ENCODE results near the gene CPSF6. TPM values are rescaled to one million over a fixed set of nuclear protein-coding genes. Genes with fewer than 3 reads are reported as not detected.

The CPSF6 gene
- total and polyA plus RNA-seq, 11 donors, result 13.4 to 34.8 (median 29.9) TPM

DNA sequence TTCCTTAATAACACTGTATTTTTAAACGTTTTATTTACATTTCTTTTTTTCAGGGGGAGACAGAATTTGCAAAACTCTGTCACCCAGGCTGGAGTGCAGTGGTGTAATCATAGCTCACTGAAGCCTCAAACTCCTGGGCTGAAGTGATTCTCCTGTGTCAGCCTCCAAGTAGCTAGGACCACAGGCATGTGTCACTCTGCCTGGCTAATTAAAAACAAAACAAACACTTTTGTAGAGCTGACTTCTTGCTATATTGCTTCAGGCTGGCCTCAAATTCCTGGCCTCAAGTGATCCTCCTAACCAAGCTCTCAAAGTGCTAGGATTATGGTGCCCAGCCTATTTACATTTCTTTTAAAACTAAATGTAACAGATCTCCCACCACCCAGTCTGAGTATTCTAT, 12.7 kb downstream of the CPSF6 start:
- DNase-seq (no peak), ATAC-seq (no peak)
- 29 to 33% (median 31%) methylated on average over 1 of the region's 1 CpG for WGBS, 4 donors
- Histone ChIP-seq H3K27me3 (no peaks in the 10 kb centered on the region), H3K4me1 (peaks cover 0 to 48% (median 28%) of the 10 kb centered on the region in 12 donors), H3K27ac (no peak overlapping the region), H3K36me3 (peaks cover 0 to 37% (median 24%) of the 10 kb centered on the region in 9 donors), H3K9me3 (no peaks in the 10 kb centered on the region), H3K4me3 (no peak overlapping the region)
- TF ChIP-seq, protein P1, sequence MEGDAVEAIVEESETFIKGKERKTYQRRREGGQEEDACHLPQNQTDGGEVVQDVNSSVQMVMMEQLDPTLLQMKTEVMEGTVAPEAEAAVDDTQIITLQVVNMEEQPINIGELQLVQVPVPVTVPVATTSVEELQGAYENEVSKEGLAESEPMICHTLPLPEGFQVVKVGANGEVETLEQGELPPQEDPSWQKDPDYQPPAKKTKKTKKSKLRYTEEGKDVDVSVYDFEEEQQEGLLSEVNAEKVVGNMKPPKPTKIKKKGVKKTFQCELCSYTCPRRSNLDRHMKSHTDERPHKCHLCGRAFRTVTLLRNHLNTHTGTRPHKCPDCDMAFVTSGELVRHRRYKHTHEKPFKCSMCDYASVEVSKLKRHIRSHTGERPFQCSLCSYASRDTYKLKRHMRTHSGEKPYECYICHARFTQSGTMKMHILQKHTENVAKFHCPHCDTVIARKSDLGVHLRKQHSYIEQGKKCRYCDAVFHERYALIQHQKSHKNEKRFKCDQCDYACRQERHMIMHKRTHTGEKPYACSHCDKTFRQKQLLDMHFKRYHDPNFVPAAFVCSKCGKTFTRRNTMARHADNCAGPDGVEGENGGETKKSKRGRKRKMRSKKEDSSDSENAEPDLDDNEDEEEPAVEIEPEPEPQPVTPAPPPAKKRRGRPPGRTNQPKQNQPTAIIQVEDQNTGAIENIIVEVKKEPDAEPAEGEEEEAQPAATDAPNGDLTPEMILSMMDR (IDR thresholded peaks at IDR 0.05), result no peak
- TF ChIP-seq POLR2A (IDR thresholded peaks at IDR 0.05), result no peak
- intact Hi-C loops (cut with DNase I), result loop anchor here in 6 of 10 donors (2.0 to 10.0 kb wide), 4 partner anchors 95 to 387 kb away; no protein-coding TSS in a partner anchor

DNA sequence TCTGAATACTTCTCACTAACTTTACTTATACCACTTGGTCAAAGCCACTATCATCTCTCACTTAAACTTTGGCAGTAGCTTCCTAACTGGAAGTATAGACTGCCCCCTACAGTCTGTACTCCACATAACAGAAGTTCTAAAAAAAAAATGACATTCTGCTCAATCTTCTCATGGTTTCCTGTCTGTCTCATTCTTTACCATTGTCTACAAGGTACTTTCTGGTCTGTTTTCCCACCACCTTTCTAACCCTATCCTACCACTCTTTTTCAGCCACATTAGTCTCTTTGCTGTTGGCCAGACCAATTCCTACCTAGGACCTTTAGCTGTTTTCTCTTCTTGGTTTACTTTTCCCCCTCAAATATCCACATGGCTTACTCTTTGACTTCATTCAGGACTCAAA, 14.7 kb downstream of the CPSF6 start:
- Histone ChIP-seq H3K27ac (no peak overlapping the region), H3K9me3 (no peaks in the 10 kb centered on the region), H3K4me1 (peaks cover 0 to 45% (median 12%) of the 10 kb centered on the region in 12 donors), H3K36me3 (peaks cover 0 to 57% (median 43%) of the 10 kb centered on the region in 9 donors), H3K4me3 (no peak overlapping the region), H3K27me3 (no peaks in the 10 kb centered on the region)
- intact Hi-C loops (cut with DNase I), result loop anchor here in 9 of 10 donors (1.0 to 10.0 kb wide), 6 partner anchors 96 to 389 kb away; no protein-coding TSS in a partner anchor
- TF ChIP-seq, protein P1 (IDR thresholded peaks at IDR 0.05), result peak; percentile 58 to 77 (median 66)
- no peak for TF ChIP-seq POLR2A (IDR thresholded peaks at IDR 0.05)
- ATAC-seq, result peak; percentile 42 to 57 (median 48)
- DNase-seq, result no peak

DNA sequence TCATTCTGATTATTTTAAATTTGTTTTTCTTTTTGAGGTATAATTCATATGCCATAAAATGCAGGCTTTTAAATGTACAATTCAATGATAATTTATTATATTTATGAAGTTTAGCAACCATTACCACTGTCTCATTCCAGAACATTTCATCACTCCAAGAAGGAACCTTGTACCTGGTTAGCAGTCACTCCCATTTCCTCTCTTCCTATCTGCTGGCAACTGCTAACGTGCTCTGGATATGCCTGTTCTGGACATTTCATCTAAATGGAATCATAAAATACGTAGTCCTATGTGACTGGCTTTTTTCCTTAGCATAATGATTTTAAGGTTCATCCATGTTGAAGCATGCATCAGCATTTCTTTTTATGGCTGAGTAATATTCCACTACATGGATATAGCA, 15.5 kb downstream of the CPSF6 start:
- Histone ChIP-seq H3K36me3 (peaks cover 3 to 65% (median 51%) of the 10 kb centered on the region in 9 donors), H3K27ac (no peak overlapping the region), H3K9me3 (no peaks in the 10 kb centered on the region), H3K4me3 (no peak overlapping the region), H3K27me3 (no peaks in the 10 kb centered on the region), H3K4me1 (peaks cover 0 to 37% (median 8%) of the 10 kb centered on the region in 12 donors)
- no peak for ATAC-seq
- intact Hi-C loops (cut with DNase I), result loop anchor here in 9 of 10 donors (1.0 to 10.0 kb wide), 6 partner anchors 97 to 390 kb away; no protein-coding TSS in a partner anchor
- TF ChIP-seq, protein P1 (IDR thresholded peaks at IDR 0.05), result no peak
- TF ChIP-seq POLR2A (IDR thresholded peaks at IDR 0.05), result no peak
- WGBS, 4 donors, result 72 to 85% (median 77%) methylated on average over 2 of the region's 2 CpGs
- no peak for DNase-seq

DNA sequence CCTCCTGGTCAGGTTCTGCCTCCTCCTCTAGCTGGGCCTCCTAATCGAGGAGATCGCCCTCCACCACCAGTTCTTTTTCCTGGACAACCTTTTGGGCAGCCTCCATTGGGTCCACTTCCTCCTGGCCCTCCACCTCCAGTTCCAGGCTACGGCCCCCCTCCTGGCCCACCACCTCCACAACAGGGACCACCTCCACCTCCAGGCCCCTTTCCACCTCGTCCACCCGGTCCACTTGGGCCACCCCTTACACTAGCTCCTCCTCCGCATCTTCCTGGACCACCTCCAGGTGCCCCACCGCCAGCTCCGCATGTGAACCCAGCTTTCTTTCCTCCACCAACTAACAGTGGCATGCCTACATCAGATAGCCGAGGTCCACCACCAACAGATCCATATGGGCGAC, 19.3 kb downstream of the CPSF6 start:
- H3K36me3 ChIP-seq, result peaks cover 3 to 96% (median 89%) of the 10 kb centered on the region in 9 donors
- H3K9me3 ChIP-seq, result no peaks in the 10 kb centered on the region
- intact Hi-C loops (cut with DNase I), result loop anchor here in 1 of 10 donors (10.0 kb wide), 1 partner anchor 394 kb away; no protein-coding TSS in a partner anchor
- no peaks in the 10 kb centered on the region for H3K27me3 ChIP-seq
- 93 to 94% (median 94%) methylated on average over 10 of the region's 10 CpGs for WGBS, 4 donors
- no peak overlapping the region for H3K4me3 ChIP-seq
- DNase-seq (peak in 1 of 5 donors; percentile 33), ATAC-seq (peak in 1 of 4 donors; percentile 24)
- TF ChIP-seq, protein P1 (IDR thresholded peaks at IDR 0.05), result no peak
- no peak for TF ChIP-seq POLR2A (IDR thresholded peaks at IDR 0.05)
- peaks cover 0 to 12% (median 0%) of the 10 kb centered on the region in 12 donors for H3K4me1 ChIP-seq
- H3K27ac ChIP-seq, result no peak overlapping the region

All from heart left ventricle (tissue), 16 donors.